ENCODE results near the gene IFNAR1. TPM values are rescaled to one million over a fixed set of nuclear protein-coding genes. Genes with fewer than 3 reads are reported as not detected.

Gene IFNAR1
- polyA plus RNA-seq, 10 donors, result 18.9 to 28.0 (median 25.4) TPM

DNA sequence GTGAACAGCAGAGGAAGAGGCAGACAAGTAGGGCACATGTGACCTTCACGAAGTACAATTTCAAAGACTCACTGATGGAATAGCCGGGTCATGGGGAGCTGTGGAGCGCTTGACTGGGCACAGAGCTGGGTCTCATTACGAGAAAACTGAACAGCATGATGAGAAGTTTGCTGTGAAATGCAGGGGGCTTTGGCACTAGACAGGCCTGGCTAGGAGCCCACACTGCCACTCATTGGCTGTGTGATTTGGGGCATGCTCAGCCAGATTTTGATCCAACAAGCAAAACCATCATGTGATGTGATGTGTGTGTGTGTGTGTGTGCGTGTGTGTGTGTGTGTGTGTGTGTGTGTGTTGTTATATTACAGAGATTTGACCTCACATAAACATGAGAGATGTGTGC lies 73.6 kb downstream of the IFNAR1 start:
- DNase-seq, result no peak

DNA sequence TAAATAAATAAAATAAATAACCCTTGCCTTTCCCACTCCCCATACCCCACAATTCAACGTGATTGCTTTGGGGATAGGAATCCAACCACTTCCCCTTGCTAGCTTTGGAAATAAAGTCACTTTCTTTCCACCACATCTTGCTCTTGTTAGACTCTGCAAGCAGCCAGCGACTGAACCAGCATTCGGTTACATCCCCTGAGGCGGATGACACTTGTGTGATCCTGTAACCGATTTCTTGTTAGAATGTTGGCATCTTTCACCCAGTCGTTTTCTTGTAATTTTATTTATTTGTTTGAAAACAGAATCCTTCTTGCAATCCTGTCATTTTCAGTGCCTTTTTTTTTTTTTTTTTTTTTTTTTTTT lies 76.8 kb downstream of the IFNAR1 start:
- DNase-seq, result peak in 2 of 3 donors; percentile 20 to 39

DNA sequence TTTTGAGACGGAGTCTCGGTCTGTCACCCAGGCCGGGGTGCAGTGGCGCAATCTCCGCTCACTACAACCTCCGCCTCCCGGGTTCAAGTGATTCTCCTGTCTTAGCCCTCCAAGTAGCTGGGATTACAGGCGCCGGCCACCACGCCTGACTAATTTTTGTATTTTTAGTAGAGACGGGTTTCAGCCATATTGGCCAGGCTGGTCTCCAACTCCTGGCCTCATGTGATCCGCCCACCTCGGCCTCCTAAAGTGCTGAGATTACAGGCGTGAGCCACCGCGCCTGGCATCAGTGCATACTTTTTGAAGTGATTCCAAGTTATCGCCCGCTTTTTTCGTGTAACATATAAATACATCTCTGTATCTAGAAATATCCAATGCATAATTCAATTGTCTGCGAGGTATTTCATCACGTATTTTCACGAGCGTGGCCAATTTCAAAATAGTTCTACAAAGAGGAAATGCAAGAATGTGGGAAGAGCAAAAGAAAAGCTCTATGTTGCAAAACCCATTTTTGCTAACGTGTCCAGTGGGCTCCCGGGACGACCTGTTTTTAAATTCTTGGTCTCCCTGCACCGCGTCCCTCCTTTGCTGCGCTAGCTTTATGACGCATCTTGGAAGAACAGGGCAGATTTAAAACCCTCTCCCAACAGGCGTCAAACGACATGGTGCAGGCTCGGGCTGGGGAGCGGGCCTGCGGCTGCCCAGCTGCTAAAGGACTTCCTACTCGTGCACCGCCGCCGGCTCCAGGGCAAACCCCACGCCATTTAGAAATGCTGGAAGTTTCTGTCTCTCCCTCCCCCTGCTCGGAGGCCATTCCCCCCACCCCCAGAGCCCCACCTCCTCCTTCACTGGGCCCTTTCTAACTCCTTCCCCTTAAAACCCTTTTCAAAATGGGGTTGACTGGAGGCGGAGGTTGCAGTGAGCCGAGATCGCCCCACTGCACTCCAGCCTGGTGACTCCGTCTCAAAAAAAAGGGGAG lies 77.5 kb downstream of the IFNAR1 start:
- DNase-seq, result peak; percentile 61 to 90 (median 76)

DNA sequence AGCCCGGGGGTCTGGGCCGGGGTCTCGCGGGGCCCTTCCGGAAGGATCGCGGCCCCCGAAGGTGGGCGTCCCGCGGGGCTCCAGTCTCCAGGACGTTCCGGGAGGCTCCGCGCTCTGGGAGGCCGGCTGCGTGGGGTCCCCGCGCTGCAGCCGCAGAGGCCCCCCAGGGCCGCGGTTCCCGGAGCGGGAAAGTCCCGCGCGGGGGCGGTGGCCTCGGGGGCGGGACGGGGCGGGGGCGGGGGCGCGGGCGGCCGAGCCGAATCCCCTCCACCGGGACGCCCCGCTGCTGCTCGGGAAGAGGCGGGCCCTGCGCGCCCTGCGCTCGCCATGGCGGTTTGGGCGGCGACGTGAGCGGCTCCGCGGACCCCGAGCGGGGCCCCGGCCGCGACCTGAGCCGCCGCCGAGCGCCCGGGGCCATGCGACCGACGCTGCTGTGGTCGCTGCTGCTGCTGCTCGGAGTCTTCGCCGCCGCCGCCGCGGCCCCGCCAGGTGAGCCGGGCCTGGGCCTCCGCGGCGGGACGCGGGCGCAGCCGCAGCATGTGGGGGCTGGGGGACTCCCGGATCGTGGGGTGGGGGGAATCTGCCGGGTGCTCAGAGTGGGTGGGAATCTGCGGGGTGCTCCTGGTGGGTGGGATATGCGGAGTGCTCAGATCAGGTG lies 78.5 kb downstream of the IFNAR1 start, which contains the start of gene IFNGR2:
Gene IFNGR2, plus strand, starts transcription at position 286 of the 658 bp plus-strand sequence. Its CDS starts 131 bp downstream, at position 417.
- peak in 2 of 3 donors; percentile 56 to 65 for DNase-seq

DNA sequence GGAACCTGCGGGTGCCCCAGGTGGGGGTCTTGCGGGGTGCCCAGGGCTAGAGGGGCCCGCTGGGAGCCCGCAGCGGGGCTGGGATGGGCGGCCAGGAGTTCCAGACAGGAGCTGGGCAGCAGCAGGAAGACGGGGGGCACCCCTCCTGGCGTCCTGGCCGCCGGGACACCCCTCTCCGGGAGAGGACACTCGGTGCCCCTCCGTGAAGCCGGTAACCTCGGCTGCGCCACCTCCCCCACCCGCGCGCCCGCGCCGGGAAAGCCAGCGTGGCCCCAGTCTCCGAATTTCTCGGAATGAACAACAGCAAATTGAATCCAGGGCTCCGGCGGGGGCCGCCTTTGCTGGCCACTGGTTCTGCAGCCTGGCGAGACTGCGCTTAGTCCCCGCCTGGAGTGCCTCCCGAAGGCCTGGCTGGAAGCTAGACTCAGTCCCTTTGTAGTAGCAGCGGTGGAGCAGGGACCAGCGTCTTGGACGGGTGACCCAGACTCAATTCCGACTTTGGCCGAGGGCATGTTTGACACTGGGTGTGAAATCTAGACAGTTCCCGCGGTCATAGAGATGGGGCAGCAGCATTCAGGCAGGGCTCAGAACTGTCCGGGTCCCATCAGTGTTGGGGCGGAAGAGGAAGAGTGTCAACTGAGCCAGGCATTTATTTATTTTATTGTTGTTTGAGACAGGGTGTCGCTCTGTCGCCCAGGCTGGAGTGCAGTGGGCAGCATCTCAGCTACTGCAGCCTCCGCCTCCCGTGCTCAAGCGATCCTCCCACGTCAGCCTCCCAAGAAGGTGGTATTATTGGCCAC lies 79.2 kb downstream of the IFNAR1 start:
- peak in 2 of 3 donors; percentile 79 to 87 for DNase-seq

DNA sequence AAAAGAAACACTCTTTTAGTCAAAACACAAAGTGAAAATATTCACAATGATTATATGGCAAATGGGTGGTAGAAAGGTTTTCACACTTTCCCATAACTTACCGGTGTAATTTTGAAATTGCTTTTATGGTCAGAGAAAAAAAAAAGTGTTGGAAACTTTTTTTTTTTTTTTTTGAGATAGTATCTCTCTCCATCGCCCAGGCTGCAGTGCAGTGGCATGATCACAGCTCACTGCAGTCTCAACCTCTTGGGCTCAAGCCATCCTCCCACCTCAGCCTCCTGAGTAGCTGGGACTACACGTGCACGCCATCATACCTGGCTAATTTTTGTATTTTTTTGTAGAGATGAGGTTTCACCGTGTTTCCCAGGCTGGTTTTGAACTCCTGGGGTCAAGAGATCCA lies 81.7 kb downstream of the IFNAR1 start:
- DNase-seq, result no peak

Other genes with a start within 250 kb of the IFNAR1 start
- 10 to 100 TPM in 9 of 10 donors, 1 to 10 TPM in 1; 8.4 to 14.7 (median 12.7) TPM for gene IFNAR2, start 95.0 kb upstream of the IFNAR1 start, polyA plus RNA-seq (ENCODE audit: insufficient read length in 10 of 10)
- gene IL10RB, start 58.6 kb upstream of the IFNAR1 start, polyA plus RNA-seq (ENCODE audit: insufficient read length in 10 of 10), result 10 to 100 TPM; 14.9 to 24.8 (median 18.4) TPM
- gene IFNGR2, start 78.4 kb downstream of the IFNAR1 start, polyA plus RNA-seq (ENCODE audit: insufficient read length in 10 of 10), result 10 to 100 TPM; 52.0 to 76.1 (median 60.7) TPM
- 10 to 100 TPM; 18.4 to 38.5 (median 25.4) TPM for gene TMEM50B, start 155.0 kb downstream of the IFNAR1 start, polyA plus RNA-seq (ENCODE audit: insufficient read length in 10 of 10)
- gene DNAJC28, start 166.7 kb downstream of the IFNAR1 start, polyA plus RNA-seq (ENCODE audit: insufficient read length in 10 of 10), result 1 to 10 TPM; 1.7 to 4.4 (median 2.7) TPM
- 10 to 100 TPM; 38.3 to 71.6 (median 55.6) TPM for gene GART, start 217.1 kb downstream of the IFNAR1 start, polyA plus RNA-seq (ENCODE audit: insufficient read length in 10 of 10)
- 100 to 1,000 TPM; 170 to 275 (median 224) TPM for gene SON, start 218.1 kb downstream of the IFNAR1 start, polyA plus RNA-seq (ENCODE audit: insufficient read length in 10 of 10)